ENCODE data around the gene CHD5. TPM values are rescaled to one million over a fixed set of nuclear protein-coding genes. Genes with fewer than 3 reads are reported as not detected.

Gene CHD5
- total RNA-seq, 1 experiment from 2014 or later = 2.4 TPM

GRCh38 chr1:6102532-6102845 is 77.6 kb downstream of the CHD5 start (continued):
- TF ChIP-seq ARID4B (CRISPR knock-in tag; IDR thresholded peaks at IDR 0.05; ENCODE audit: borderline replicate concordance) (no peak), TEAD1 (CRISPR knock-in tag; IDR thresholded peaks at IDR 0.05) (no peak), EMX1 (CRISPR knock-in tag; IDR thresholded peaks at IDR 0.05) (no peak), ATF1 (CRISPR knock-in tag; IDR thresholded peaks at IDR 0.05) (no peak)

DNA sequence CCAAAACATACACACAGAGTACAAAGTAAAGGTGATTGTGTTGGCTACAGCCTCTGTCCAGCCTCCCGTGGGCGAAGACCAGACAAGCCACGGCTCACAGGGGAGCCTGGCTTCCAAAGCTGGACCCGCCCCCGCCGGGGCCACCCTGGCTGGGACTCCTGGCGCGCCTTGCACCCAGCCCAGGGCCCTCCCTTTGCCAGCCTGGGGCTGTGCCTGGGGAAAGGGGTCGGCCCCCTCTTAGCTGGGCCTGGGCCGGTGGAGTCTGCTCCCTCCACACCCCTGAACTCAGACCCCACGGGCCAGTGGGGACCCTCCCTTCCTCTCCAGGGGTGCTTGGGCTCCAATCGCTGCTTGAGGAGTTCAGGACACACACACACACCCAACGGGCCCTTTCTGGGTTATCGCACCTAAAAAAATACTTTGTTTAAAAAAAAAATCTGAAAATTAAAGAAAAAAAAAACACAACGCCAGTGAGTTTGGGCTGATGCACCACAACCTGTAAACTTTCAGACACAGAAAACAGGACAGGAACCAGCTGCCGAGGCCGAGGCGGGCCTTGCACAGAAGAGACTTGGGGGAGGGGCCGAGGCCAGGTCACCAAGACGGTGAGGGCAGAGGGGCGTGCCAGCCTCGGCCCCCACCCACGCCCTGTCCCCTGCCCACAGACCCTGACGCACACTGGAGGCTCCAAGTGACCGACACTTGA is 78.1 kb downstream of the CHD5 start:
- H3K4me1 Mint-ChIP-seq = no peaks in the 10 kb centered on the region
- no peak overlapping the region for H3K27ac Mint-ChIP-seq
- ChIA-PET CTCF (interaction anchor here (1.0 to 2.1 kb wide), 3 partner anchors 60 to 103 kb away, joined by 3 to 6 read pairs (median 3); no protein-coding TSS in a partner anchor), POLR2A (interaction anchor here (1.0 kb wide), 1 partner anchor 19 kb away, joined by 3 read pairs; no protein-coding TSS in a partner anchor)
- H3K27me3 Mint-ChIP-seq (ENCODE audit: low read depth) = no peaks in the 10 kb centered on the region
- DNase-seq (ENCODE audit: low spot score) (no peak), ATAC-seq (no peak)
- no peak for TF ChIP-seq OVOL2 (CRISPR knock-in tag; IDR thresholded peaks at IDR 0.05; ENCODE audit: borderline replicate concordance)
- no peak for TF ChIP-seq EMX1 (CRISPR knock-in tag; IDR thresholded peaks at IDR 0.05)
- TF ChIP-seq, protein P1, sequence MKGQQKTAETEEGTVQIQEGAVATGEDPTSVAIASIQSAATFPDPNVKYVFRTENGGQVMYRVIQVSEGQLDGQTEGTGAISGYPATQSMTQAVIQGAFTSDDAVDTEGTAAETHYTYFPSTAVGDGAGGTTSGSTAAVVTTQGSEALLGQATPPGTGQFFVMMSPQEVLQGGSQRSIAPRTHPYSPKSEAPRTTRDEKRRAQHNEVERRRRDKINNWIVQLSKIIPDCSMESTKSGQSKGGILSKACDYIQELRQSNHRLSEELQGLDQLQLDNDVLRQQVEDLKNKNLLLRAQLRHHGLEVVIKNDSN (CRISPR knock-in tag; IDR thresholded peaks at IDR 0.05) = no peak
- no peak for TF ChIP-seq MXD4 (CRISPR knock-in tag; IDR thresholded peaks at IDR 0.05; ENCODE audit: borderline replicate concordance)
- no peak for TF ChIP-seq PRRX2 (CRISPR knock-in tag; IDR thresholded peaks at IDR 0.05)
- TF ChIP-seq NFATC4 (CRISPR knock-in tag; IDR thresholded peaks at IDR 0.05) = no peak
- TF ChIP-seq, protein P2, sequence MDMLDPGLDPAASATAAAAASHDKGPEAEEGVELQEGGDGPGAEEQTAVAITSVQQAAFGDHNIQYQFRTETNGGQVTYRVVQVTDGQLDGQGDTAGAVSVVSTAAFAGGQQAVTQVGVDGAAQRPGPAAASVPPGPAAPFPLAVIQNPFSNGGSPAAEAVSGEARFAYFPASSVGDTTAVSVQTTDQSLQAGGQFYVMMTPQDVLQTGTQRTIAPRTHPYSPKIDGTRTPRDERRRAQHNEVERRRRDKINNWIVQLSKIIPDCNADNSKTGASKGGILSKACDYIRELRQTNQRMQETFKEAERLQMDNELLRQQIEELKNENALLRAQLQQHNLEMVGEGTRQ (CRISPR knock-in tag; IDR thresholded peaks at IDR 0.05) = no peak
- TF ChIP-seq, protein P3, sequence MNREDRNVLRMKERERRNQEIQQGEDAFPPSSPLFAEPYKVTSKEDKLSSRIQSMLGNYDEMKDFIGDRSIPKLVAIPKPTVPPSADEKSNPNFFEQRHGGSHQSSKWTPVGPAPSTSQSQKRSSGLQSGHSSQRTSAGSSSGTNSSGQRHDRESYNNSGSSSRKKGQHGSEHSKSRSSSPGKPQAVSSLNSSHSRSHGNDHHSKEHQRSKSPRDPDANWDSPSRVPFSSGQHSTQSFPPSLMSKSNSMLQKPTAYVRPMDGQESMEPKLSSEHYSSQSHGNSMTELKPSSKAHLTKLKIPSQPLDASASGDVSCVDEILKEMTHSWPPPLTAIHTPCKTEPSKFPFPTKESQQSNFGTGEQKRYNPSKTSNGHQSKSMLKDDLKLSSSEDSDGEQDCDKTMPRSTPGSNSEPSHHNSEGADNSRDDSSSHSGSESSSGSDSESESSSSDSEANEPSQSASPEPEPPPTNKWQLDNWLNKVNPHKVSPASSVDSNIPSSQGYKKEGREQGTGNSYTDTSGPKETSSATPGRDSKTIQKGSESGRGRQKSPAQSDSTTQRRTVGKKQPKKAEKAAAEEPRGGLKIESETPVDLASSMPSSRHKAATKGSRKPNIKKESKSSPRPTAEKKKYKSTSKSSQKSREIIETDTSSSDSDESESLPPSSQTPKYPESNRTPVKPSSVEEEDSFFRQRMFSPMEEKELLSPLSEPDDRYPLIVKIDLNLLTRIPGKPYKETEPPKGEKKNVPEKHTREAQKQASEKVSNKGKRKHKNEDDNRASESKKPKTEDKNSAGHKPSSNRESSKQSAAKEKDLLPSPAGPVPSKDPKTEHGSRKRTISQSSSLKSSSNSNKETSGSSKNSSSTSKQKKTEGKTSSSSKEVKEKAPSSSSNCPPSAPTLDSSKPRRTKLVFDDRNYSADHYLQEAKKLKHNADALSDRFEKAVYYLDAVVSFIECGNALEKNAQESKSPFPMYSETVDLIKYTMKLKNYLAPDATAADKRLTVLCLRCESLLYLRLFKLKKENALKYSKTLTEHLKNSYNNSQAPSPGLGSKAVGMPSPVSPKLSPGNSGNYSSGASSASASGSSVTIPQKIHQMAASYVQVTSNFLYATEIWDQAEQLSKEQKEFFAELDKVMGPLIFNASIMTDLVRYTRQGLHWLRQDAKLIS (CRISPR knock-in tag; IDR thresholded peaks at IDR 0.05; ENCODE audit: borderline replicate concordance) = no peak
- TF ChIP-seq NR1H2 (CRISPR knock-in tag; IDR thresholded peaks at IDR 0.05) = no peak
- TF ChIP-seq, protein P4, sequence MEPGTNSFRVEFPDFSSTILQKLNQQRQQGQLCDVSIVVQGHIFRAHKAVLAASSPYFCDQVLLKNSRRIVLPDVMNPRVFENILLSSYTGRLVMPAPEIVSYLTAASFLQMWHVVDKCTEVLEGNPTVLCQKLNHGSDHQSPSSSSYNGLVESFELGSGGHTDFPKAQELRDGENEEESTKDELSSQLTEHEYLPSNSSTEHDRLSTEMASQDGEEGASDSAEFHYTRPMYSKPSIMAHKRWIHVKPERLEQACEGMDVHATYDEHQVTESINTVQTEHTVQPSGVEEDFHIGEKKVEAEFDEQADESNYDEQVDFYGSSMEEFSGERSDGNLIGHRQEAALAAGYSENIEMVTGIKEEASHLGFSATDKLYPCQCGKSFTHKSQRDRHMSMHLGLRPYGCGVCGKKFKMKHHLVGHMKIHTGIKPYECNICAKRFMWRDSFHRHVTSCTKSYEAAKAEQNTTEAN (CRISPR knock-in tag; IDR thresholded peaks at IDR 0.05) = no peak
- TF ChIP-seq JUN (CRISPR knock-in tag; IDR thresholded peaks at IDR 0.05) = no peak
- no peak for TF ChIP-seq NFYB (CRISPR knock-in tag; conservative IDR thresholded peaks at IDR 0.05; ENCODE audit: low read depth)
- TF ChIP-seq SMAD4 (CRISPR knock-in tag; IDR thresholded peaks at IDR 0.05) = no peak
- H3K4me3 Mint-ChIP-seq = no peak overlapping the region
- no peaks in the 10 kb centered on the region for H3K36me3 Mint-ChIP-seq
- H3K9me3 Mint-ChIP-seq = no peaks in the 10 kb centered on the region
